LNCaP clone FGC (cell line): ENCODE data around the gene SNHG17.

ENCODE experiments used
- DNase-seq: peaks from one replicate; pipeline ENCODE4 v3.0.0-alpha.2; 2011; ENCODE audit warnings: low read depth
- H3K4me3 ChIP-seq: 2 replicates; pipeline ENCODE4 v1.5.1; 2011; ENCODE audit warnings: mild to moderate bottlenecking, low read depth, low read length, control low read depth
- CTCF ChIP-seq: IDR thresholded peaks from 2 replicates; pipeline ENCODE4 v1.5.1; 2012; ENCODE audit warnings: mild to moderate bottlenecking; ENCODE audit not compliant: control insufficient read depth, insufficient read depth; ENCODE audit errors: extremely low read depth

SNHG17 gene

GRCh38 chr20:38434770-38435554 lies at the start of gene SNHG17:
Gene SNHG17, minus strand, starts transcription at chr20:38435328.
- H3K4me3 ChIP-seq: peak within 1 kb of the TSS; percentile 97
- peak; percentile 99 for TF ChIP-seq CTCF
- peak; percentile 86 for DNase-seq

- H3K4me3 ChIP-seq: no peak overlapping the region
- no peak for DNase-seq
- TF ChIP-seq CTCF: no peak
Measured at GRCh38 chr20:38479596-38479995, 44.5 kb upstream of the SNHG17 start.

- no peak overlapping the region for H3K4me3 ChIP-seq
- no peak for TF ChIP-seq CTCF
- DNase-seq: no peak
Measured at GRCh38 chr20:38477747-38478146, 42.6 kb upstream of the SNHG17 start.

- TF ChIP-seq CTCF: peak; percentile 53
- peak; percentile 37 for DNase-seq
Measured at GRCh38 chr20:38473367-38473795, 38.3 kb upstream of the SNHG17 start.

GRCh38 chr20:38472513-38473366 lies 37.6 kb upstream of the SNHG17 start, which contains the start of gene RALGAPB:
Gene RALGAPB, plus strand, starts transcription at chr20:38472843. Its CDS starts 15,590 bp downstream, at chr20:38488433.
- peak; percentile 66 for TF ChIP-seq CTCF
- peak; percentile 98 for DNase-seq

More at GRCh38 chr20:38473367-38473795, 38.3 kb upstream of the SNHG17 start:
- H3K4me3 ChIP-seq: peak overlapping the region; percentile 87

GRCh38 chr20:38471987-38472512 lies 36.9 kb upstream of the SNHG17 start:
- no peak for DNase-seq

More at GRCh38 chr20:38472513-38473366, 37.6 kb upstream of the SNHG17 start, which contains the start of gene RALGAPB:
- peak within 1 kb of the TSS; percentile 87 for H3K4me3 ChIP-seq

More at GRCh38 chr20:38471987-38472512, 36.9 kb upstream of the SNHG17 start:
- no peak for TF ChIP-seq CTCF
- H3K4me3 ChIP-seq: peak overlapping the region; percentile 87
